Stimulated activated CD4-positive, alpha-beta T cell treated with anti-CD3 and anti-CD28 coated beads, Interleukin-4, amount 100 ng/mL, for 24 hours (primary cell): ENCODE measurements around the gene CDKN1C.
"Not testable (repeated sequence)": the region's sequence is repeated elsewhere in the genome, so short reads cannot be mapped to it uniquely, and the experiment has no call there.

Experiments used
- DNase-seq: peaks from one replicate; pipeline ENCODE4 v3.0.0-alpha.2; 2020

CDKN1C gene

DNA sequence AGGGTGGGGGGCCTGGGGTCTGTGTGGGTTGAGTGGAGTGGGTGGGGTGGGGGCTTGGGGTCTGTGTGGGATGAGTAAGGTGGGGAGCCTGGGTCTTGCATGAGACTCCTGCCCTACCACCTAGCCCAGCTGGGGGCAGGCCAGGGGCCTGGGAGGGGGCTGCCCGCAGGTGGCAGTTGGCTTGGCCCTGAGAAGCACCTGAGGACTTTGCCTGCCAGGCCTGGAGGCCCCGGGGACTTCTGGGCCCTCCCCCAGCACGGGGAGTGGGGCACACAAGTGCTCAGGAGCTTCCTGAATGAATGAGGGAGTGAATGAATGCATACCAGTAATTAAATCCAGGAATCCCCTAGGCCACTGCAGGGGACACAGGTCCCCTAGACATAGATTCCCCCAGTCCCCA lies 37.1 kb upstream of the CDKN1C start:
- no peak for DNase-seq

DNA sequence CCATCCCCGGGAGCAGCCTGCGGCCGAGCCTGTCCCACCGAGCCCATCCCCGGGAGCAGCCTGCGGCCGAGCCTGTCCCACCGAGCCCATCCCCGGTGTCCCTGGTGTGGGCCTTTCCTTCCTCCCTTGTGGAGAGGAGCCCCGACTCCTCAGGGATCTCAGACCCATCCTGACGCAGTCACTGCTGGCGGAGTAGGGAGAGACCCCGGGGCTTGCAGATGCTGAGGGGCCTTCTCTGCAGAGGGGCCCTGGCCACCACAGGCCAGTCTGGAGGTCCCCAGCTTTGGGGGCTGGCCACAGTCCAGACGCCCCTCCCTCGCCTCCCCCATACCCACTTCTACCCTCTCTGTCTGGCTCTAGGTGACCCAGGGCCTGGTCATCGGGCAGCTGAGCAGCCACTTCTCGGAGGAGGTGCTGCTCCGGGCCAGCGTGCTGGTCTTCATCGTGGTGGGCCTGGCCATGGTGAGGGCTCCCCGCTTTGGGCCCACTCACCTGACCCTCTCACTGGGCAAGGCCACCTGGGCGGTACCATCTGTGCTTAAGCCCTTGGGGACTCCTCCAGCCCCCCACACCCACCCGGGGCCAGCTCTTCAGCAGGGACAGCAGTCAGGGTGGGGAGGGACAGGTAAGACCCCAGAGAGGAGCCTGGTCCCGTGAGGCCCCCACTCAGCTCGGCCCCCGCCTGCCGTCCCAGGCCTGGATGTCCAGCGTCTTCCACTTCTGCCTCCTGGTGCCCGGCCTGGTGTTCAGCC lies 36.3 kb upstream of the CDKN1C start:
- DNase-seq = no peak

DNA sequence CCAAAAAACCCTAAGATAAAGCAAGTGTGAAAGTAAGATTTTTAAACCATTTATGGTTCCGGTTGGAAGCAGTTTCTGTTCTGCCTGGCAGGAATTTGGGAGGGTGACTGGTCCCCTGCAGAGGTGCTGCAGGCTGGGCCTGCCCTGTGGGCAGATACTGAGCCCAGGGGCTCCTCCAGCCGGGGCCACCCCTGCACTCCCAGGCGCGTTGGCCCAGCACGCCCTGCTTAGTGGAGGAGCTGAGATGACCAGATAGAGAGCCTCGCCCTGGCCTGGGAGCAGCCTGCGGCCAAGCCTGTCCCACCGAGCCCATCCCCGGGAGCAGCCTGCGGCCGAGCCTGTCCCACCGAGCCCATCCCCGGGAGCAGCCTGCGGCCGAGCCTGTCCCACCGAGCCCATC lies 35.7 kb upstream of the CDKN1C start:
- DNase-seq = no peak

DNA sequence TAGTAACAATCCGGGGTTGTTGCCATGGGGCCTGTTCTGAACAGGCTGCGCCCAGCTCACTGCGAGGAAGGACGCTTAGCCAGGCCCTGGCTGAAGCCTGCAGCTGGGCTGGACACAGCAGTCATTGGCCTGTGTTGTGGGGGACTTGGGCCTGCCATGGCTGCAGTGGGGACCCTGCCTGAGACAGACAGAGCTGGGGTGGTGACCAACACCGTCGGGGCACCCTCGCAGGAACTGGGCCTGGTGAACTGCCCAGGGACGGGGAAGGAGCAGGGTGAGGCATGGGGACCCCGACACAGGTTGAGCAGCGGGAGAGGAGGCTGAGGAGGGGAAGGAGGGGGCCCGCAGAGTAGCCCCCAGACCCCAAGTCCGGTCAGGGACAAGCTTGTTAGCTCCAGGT lies 34.8 kb upstream of the CDKN1C start:
- no peak for DNase-seq

DNA sequence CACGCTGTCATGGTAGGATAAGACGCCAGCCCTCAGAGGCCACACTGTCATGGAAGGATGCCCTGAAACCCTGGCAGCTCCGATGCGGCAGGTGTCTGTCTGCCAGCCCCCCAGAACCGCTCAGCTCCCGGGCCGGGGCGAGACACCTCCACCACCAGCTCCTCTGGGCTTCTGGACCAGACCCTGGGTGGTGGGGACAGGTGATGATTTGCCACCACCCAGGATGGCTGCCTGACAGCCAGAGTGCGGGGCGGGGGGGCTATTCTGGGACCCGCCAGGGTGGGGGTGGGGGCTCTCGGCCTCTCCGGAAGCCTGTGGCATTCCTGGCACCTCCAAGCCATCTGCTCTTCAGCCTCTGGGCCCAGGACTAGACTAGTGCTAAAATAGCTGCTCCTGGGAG lies 34.3 kb upstream of the CDKN1C start:
- DNase-seq = no peak

DNA sequence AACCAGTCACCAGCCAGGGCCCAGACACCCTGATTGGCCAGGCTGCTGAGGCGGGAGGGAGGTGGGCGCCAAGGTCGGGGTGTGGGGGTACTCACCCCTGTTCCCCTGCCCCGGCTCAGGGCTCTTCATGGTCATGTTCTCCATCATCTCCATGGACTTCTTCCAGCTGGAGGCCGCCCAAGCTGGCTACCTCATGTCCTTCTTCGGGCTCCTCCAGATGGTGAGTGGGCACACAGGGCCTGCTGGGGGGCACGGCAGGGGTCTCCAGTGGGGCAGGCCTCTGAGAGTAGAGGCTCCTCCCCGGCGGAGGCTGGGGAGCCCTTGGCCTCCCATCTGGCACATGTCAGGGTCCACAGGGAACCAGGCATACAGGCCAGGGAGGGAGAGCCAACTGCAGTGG lies 33.6 kb upstream of the CDKN1C start:
- no peak for DNase-seq

DNA sequence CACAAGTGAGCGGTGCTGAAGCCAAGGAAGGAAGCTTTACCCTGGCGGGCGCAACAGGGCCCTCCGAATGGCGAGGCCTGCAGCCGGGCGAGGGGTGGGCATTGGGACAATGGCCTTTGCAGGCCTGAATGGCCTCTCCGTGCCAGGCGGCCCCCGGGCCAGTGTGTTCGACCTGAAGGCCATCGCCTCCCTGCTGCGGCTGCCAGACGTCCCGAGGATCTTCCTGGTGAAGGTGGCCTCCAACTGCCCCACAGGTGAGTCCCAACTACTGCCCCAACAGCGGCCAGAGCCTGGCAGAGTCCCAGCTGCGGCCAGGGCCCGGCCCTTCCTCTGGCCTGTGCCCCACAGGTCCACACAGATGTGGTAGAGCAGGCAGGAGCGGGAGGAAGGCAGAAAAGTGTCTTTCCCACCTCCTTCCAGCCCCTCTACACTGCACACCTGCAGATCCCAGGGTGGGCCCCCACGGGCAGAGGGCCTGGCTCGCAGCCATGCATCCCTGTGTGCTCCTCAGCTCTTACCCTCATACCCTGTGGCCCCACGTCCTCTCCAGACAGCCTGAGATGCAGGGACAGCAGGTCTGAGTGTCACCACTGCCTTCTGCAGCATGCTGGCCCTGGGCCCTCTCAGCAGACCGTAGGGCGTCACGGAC lies 32.4 kb upstream of the CDKN1C start:
- no peak for DNase-seq

DNA sequence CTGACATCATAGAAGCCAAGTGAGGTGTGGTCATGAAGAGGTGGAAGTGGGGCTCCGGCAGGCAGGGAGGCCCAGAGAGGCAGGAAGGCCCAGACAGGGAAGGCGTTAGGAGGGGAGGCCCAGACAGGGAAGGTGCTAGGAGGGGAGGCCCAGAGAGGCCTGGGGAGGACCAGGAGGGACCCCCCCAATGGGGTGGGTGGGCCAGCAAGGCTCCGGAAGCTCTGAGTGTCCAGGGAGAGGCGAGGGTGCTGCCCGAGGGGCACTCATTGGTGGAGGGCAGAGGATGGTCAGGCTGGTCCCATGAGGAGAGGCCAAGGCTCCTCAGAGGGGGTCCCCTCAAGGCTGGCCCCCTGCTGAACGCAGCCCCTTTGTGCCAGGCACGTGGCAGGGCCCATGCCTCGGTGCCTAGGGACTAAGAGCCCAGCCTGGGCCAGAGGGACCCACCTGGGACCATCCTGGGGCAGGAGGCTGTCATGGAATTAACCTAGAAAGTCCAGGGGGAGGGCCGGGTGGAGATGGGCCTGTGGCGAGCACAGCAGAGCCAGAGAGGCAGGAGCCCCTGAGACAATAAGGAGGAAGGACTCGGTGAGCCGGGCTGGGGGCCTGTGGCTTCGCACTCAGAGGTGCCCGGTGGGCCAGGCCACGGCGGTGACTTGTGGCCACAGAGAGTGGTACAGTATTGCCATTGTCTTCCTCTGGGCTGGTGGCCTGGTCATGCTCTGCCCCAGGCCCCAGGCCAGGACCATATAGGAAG lies 31.5 kb upstream of the CDKN1C start:
- no peak for DNase-seq

DNA sequence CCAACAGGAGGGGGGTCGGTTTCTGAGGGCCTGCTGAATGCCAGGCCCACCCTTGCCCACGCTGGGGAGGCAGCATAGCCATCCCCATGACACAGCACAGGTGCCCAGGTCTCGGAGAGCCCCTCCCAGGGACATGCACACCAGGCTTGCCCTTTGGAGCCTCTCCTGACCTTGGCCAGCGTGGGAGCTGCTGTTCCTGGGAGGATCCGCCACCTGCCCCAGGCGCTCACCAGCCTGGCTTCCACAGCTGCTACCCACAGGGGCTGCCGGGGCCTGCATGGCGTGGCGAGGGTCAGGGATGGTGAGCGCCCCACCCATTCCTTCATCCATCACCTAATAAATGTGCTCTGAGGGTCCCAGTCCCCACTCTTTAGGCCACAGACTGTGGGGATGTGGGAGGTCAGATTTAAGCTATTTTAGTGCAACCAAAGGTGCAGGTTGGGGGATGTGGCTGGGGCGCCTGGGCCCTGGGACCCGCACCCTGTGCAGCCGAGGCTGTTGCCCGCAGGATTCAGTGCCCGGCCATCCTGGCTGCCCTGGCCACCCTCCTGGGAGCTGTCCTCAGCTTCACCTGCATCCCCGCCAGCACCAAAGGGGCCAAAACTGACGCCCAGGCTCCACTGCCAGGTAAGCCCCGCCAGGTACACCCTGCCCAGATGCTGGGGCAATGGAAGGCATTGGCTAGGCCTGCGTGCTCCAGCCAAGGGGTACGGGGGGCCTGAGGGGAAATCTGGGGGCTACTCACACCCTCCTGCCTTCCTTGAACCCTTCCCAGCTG lies 30.7 kb upstream of the CDKN1C start:
- no peak for DNase-seq

DNA sequence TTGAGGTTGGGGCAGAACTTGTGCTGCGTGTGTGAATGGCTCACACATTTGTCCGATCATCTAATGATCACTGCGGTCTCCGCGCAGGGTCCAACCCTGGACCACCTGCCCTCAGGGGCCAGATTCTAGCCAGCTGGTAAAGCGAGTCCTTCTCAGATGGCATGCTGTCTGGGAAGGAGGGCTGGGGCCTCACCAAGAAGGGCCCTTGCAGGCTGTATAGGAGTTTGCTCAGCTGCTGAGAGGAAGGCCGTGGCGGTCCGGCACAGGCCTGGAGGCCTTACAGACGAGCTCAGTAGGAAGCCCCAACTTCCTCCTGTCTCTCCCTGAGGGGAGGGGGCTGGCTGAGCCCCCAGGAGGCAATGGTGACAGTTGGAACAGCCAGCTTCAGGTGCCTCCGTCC lies 29.9 kb upstream of the CDKN1C start:
- DNase-seq = no peak

DNA sequence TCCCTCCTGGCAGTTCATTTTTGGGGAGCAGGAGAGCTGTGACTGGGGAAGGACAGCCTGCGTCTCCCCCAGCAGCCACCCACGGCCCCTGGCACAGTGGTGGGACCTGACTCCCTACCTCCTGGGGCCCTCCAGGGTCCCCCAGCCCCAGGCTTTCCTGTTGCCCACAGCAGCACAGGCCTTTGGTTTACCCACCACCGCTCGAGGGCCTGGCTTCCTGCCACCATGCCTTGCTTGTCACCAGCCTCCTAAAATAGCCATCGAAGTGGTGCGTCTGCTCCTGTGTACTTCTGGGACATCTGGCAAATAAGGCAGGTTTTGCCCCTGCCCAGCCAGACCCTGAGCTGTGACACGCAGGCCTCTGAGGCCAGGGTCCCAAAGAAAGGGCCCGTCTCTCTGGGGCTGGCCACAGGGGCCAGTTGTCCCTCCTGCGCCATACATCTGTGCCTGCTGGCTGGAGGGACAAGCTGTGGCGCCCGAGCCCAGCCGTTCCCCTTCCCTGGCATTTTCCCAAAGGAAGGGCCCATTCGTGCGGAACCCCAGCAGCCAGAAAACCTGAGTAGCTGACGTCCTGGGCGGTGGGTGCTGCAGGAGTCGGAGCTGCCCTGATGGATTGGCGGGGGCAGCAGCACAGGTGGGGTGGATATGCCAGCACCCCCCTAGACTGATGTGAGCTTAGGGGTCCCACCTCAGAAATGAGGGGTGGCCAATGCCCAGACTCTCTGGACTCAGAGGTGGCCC lies 29.1 kb upstream of the CDKN1C start:
- DNase-seq = no peak

DNA sequence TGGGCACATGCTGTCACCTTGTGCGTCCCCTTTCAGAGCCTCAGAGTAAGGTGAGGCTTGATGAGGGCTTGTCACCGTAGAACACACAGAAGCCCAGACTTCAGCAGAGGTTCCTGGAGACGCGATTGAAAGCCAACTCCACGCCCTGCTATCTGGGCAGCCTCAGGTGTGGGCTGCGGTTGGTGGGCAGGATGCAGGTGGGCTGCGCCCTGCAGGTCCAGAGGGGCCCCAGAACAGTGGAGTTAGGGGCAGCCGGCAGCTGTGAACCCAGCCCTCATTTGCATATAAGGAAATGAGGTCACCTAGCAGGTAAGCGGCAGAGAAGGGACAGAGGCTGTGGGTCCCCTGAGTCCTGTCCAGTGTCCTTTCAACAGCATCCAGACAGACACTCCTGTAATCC lies 28.2 kb upstream of the CDKN1C start:
- no peak for DNase-seq

DNA sequence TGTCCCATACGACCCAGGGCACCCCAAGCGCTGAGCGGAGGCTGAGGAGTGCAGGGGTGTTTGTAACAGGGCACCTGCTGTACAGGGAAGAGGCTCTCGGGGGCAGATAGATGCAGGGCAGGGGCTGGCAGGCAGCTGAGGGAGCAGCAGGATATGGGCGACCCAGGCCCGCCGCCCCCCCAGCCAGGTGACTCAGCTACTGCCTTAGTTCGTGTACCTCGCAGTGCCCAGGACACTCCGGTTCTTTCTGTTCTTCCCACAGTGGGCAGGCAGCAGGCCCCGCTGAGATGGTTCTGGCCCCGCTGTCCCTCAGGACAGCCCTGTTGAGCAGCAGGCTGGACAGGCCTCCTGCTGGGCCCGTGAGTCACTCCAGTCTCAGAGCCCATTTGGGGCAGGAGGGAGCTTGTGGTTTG lies 27.4 kb upstream of the CDKN1C start:
- no peak for DNase-seq

DNA sequence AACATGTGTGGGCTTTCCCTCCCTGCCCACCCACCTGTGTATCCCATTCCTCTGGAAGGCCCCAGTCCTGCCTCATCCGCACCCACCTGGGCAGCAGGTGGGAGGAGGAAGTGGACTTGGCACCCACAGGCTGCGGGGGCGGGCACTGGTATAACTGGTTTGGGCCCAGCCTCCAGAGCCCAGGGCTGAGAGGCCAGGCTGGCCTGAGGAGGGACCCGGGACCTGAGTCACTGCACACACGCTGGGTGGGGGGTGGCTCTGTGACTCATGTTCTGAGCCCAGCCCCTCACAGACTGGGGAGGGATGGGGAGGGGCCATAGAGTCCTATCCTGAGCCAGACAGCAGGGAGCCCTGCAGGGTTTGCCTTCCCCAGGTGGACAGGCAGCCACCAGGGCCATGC lies 26.9 kb upstream of the CDKN1C start:
- no peak for DNase-seq

DNA sequence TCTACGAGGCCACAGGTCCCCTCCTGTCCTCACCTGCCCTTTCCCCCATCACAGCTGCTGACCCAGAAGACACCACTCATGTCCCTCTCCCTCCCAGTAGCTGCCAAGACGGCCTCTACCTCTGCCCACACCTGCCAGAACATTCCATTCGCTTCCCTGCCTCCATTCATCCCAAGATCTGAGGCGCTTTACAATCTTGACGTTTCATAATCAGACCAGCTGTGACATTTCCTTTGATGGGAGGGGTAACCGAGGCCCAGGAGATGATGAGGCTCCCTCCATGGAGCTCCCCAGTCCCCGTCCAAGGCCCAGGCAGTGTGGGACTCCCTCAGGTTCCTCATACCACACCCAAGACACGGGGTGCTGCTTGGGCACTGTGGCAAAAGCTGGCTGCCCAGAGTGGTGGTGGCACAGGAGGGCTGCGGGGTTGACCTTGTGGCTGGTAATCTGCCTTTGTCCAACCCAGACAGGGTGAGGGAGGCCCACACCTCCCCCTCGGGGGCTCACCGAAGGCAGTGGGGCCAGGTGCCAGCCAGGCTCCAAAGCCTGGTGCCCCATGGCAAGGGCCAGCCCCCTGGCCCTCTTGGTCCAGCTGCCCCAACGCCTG lies 26.3 kb upstream of the CDKN1C start:
- no peak for DNase-seq

DNA sequence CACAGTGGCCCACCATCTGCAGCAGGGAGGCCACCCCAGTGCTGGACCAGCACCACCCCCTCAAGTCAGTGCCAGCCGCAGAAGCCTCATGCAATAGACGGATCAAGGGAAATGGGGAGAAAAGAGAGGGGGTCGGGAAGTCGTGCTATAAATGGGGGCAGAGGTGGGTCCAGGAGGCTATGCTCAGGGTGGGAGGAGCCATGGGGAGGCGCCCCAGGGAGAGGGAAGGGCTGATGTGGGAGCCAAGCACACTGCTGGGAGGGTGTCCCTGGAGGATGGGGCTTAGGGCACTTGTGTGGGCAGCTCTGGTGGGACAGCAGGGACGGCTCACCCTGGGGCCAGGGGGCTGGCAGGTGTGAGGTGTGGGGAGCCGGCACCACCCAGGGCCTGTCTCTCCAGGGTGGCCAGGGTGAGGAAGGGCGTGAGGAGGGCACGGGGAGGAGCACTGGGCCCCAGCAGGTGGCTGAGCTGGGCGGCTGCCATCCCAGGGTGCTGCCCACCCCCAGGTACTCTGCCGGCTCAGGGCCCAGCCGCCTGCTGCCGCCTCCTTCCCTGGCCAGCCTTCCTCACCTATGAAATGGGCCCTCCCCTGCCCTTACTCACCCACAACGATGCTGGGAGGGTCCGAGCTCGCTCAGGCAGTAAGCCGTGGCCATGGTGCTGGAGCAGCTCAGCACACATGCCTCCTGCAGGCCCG lies 25.7 kb upstream of the CDKN1C start:
- no peak for DNase-seq

DNA sequence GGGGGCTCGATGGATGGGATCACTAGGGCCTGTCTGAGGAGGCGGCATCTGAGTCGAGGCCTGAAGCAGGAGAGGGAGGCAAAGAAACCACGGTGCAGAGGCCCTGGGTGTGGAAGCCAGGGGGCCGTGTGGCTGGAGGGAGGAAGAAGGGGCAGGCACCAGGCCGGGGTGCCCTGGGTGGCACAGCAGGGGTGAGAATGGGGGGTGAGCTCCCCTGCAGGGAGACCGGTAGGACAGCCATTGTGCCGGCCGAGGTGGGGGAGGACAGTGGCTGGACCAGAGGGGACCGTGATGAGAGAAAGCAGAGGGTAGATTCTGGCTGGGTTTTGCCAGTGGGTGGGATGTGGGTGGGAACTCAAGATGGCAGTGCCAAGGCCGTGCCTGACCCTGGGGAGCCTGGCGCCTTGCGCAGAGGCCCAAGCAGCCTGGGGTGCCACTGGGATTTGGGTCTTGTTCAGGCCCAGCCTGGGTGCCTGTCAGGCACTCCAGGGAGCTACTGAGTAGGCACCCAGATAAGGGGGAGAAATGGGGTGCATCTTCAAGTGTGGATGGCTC lies 24.9 kb upstream of the CDKN1C start:
- DNase-seq = no peak

DNA sequence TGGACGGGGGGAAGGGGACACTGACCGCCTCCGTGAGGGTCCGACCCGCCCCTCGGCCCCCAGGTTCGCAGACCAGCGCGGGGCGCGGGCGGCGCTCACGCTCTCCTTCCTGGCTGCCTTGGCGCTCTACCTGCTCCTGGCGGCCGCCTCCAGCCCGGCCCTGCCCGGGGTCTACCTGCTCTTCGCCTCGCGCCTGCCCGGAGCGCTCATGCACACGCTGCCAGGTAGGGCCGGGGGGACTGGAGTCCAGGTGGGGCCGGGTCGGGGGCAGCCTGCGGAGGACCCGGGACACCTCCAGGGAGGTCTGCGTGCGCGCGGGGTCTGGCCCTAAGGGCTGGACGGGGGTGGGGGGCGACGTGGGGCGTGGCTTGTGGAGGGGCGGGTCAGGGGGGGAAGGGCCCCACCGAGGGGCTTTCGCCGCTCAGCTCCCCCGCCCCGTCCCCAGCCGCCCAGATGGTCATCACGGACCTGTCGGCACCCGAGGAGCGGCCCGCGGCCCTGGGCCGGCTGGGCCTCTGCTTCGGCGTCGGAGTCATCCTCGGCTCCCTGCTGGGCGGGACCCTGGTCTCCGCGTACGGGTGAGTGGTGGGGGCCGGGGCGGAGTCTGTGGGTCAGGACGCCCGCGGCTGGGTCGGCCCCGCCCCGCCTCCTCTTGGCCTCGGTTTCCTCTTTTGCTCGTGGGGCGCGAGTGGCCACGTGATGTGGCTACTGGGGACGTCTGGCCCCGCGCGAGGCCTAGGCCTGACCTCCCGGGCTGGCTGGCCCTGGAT lies 23.7 kb upstream of the CDKN1C start:
- DNase-seq = no peak

DNA sequence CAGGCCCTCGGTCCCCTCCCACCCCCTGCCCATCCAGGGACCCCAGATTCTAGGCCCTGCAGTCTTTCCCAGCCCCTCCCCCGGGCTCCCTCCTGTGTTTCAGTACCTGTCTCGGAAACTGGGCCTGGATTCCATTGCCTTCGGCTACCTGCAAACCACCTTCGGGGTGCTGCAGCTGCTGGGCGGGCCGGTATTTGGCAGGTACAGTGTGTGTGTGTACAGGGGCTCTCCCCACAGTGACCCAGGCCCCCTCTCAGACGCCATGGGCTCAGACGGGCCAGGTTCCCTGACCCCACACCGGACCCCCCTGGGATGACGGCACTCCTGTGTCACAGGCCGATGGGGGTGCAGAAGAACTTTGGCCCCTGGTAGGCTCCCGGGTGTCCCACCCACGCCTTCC lies 22.6 kb upstream of the CDKN1C start:
- DNase-seq = no peak

DNA sequence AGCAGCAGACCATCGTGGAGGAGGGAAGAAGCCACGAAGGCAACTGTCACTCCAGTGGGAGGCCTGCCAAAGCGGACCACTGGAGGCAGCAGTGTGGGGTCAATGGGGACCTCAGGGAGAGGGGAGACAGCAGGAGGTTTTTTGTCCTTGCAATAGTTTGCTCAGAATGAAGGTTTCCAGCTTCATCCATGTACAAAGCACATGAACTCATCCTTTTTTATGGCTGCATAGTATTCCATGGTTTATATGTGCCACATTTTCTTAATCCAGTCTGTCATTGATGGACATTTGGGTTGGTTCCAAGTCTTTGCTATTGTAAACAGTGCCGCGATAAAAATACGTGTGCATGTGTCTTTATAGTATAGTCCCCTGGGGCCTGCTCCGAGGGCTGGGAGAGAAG lies 19.7 kb upstream of the CDKN1C start:
- not testable (repeated sequence) for DNase-seq
